ENCODE results near the gene GHITM.
"Not testable (repeated sequence)": the region's sequence is repeated elsewhere in the genome, so short reads cannot be mapped to it uniquely, and the experiment has no call there.

Gene GHITM

DNA sequence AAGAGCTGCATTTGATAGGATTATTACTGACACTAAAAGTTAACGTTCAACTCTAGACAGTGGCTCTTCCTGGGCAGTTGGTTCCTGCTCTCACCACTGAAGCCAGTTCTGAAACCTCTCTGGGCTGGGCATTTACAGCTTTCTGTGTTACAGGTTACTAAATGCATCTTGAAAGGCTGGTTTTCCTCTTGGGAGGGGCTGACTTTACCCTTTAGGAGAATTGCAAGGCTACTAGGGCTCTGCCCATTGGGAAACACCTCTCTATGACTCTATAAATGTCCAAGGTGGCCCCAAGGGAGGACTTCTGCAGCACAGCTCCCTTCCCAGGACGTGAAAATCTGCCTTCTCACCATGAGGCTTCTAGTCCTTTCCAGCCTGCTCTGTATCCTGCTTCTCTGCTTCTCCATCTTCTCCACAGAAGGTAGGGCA is 34.2 kb downstream of the GHITM start, which contains the start of gene GPR15LG:
TSS of gene GPR15LG (plus strand) at position 301 of the 429 bp plus-strand sequence. CDS start at position 352, 51 bp downstream.
- Histone ChIP-seq H3K27ac (ENCODE audit: insufficient read depth, low read length, poor library complexity, severe bottlenecking) (no peak within 1 kb of the TSS), H3K4me1 (ENCODE audit: control insufficient read depth, insufficient read depth, low read length, poor library complexity, severe bottlenecking) (peaks cover 12% of the 10 kb centered on the region), H3K36me3 (ENCODE audit: control insufficient read depth, insufficient read depth, low read length) (no peaks in the 10 kb centered on the region), H3K27me3 (replicated peaks; ENCODE audit: control insufficient read depth, insufficient read depth, low read length, poor library complexity, severe bottlenecking) (no peaks in the 10 kb centered on the region), H3K4me3 (ENCODE audit: insufficient read depth, low read depth, low read length, poor library complexity, severe bottlenecking) (no peak within 1 kb of the TSS), H3K9me3 (ENCODE audit: control insufficient read depth, low read length) (no peaks in the 10 kb centered on the region)
- DNase-seq: no peak

DNA sequence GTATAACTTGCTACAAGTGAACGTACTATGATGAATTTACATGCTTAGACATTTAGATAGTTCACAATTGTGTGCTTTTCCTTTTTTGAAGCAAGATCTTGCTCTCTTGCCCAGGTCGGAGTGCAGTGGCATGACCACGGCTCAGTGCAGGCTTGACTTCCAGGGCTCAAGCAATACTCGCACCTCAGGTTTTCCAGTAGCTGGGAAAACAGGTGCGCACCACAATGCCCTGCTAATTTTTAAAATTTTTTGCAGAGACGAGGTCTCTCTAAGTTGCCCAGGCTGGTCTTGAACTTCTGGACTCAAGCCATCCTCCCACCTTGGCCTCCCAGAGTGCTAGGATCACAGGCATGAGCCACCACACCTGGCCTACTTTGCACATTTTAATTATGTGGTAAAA is 36.1 kb downstream of the GHITM start:
- no peak overlapping the region for H3K27ac ChIP-seq (ENCODE audit: insufficient read depth, low read length, poor library complexity, severe bottlenecking)
- no peaks in the 10 kb centered on the region for H3K27me3 ChIP-seq (replicated peaks; ENCODE audit: control insufficient read depth, insufficient read depth, low read length, poor library complexity, severe bottlenecking)
- H3K4me3 ChIP-seq (ENCODE audit: insufficient read depth, low read depth, low read length, poor library complexity, severe bottlenecking): no peak overlapping the region
- no peak for DNase-seq
- no peaks in the 10 kb centered on the region for H3K9me3 ChIP-seq (ENCODE audit: control insufficient read depth, low read length)
- no peaks in the 10 kb centered on the region for H3K36me3 ChIP-seq (ENCODE audit: control insufficient read depth, insufficient read depth, low read length)
- H3K4me1 ChIP-seq (ENCODE audit: control insufficient read depth, insufficient read depth, low read length, poor library complexity, severe bottlenecking): peaks cover 12% of the 10 kb centered on the region

GRCh38 chr10:84176351-84176750 is 37.0 kb downstream of the GHITM start:
- Histone ChIP-seq H3K9me3 (ENCODE audit: control insufficient read depth, low read length) (no peaks in the 10 kb centered on the region), H3K4me3 (ENCODE audit: insufficient read depth, low read depth, low read length, poor library complexity, severe bottlenecking) (no peak overlapping the region), H3K27ac (ENCODE audit: insufficient read depth, low read length, poor library complexity, severe bottlenecking) (no peak overlapping the region), H3K4me1 (ENCODE audit: control insufficient read depth, insufficient read depth, low read length, poor library complexity, severe bottlenecking) (peaks cover 12% of the 10 kb centered on the region), H3K36me3 (ENCODE audit: control insufficient read depth, insufficient read depth, low read length) (no peaks in the 10 kb centered on the region), H3K27me3 (replicated peaks; ENCODE audit: control insufficient read depth, insufficient read depth, low read length, poor library complexity, severe bottlenecking) (no peaks in the 10 kb centered on the region)
- DNase-seq: no peak

GRCh38 chr10:84176836-84177474 is 37.6 kb downstream of the GHITM start:
- H3K27ac ChIP-seq (ENCODE audit: insufficient read depth, low read length, poor library complexity, severe bottlenecking): peak overlapping the region; percentile 11

GRCh38 chr10:84177541-84178141 is 38.3 kb downstream of the GHITM start:
- no peaks in the 10 kb centered on the region for H3K9me3 ChIP-seq (ENCODE audit: control insufficient read depth, low read length)
- H3K4me3 ChIP-seq (ENCODE audit: insufficient read depth, low read depth, low read length, poor library complexity, severe bottlenecking): no peak overlapping the region
- DNase-seq: no peak
- H3K36me3 ChIP-seq (ENCODE audit: control insufficient read depth, insufficient read depth, low read length): no peaks in the 10 kb centered on the region
- no peak overlapping the region for H3K27ac ChIP-seq (ENCODE audit: insufficient read depth, low read length, poor library complexity, severe bottlenecking)
- no peaks in the 10 kb centered on the region for H3K27me3 ChIP-seq (replicated peaks; ENCODE audit: control insufficient read depth, insufficient read depth, low read length, poor library complexity, severe bottlenecking)
- H3K4me1 ChIP-seq (ENCODE audit: control insufficient read depth, insufficient read depth, low read length, poor library complexity, severe bottlenecking): peaks cover 12% of the 10 kb centered on the region

More at GRCh38 chr10:84176836-84177474, 37.6 kb downstream of the GHITM start:
- DNase-seq: no peak
- no peaks in the 10 kb centered on the region for H3K9me3 ChIP-seq (ENCODE audit: control insufficient read depth, low read length)
- H3K4me1 ChIP-seq (ENCODE audit: control insufficient read depth, insufficient read depth, low read length, poor library complexity, severe bottlenecking): peaks cover 12% of the 10 kb centered on the region
- no peaks in the 10 kb centered on the region for H3K27me3 ChIP-seq (replicated peaks; ENCODE audit: control insufficient read depth, insufficient read depth, low read length, poor library complexity, severe bottlenecking)
- H3K36me3 ChIP-seq (ENCODE audit: control insufficient read depth, insufficient read depth, low read length): no peaks in the 10 kb centered on the region
- H3K4me3 ChIP-seq (ENCODE audit: insufficient read depth, low read depth, low read length, poor library complexity, severe bottlenecking): no peak overlapping the region

- Histone ChIP-seq H3K9me3 (ENCODE audit: control insufficient read depth, low read length) (no peaks in the 10 kb centered on the region), H3K27me3 (replicated peaks; ENCODE audit: control insufficient read depth, insufficient read depth, low read length, poor library complexity, severe bottlenecking) (no peaks in the 10 kb centered on the region), H3K4me3 (ENCODE audit: insufficient read depth, low read depth, low read length, poor library complexity, severe bottlenecking) (no peak overlapping the region), H3K36me3 (ENCODE audit: control insufficient read depth, insufficient read depth, low read length) (no peaks in the 10 kb centered on the region), H3K4me1 (ENCODE audit: control insufficient read depth, insufficient read depth, low read length, poor library complexity, severe bottlenecking) (peaks cover 12% of the 10 kb centered on the region), H3K27ac (ENCODE audit: insufficient read depth, low read length, poor library complexity, severe bottlenecking) (no peak overlapping the region)
- no peak for DNase-seq
Measured at GRCh38 chr10:84178160-84178609, 38.9 kb downstream of the GHITM start.

- H3K27ac ChIP-seq (ENCODE audit: insufficient read depth, low read length, poor library complexity, severe bottlenecking): no peak overlapping the region
- H3K4me3 ChIP-seq (ENCODE audit: insufficient read depth, low read depth, low read length, poor library complexity, severe bottlenecking): no peak overlapping the region
- no peak for DNase-seq
- no peaks in the 10 kb centered on the region for H3K9me3 ChIP-seq (ENCODE audit: control insufficient read depth, low read length)
- no peaks in the 10 kb centered on the region for H3K36me3 ChIP-seq (ENCODE audit: control insufficient read depth, insufficient read depth, low read length)
- H3K27me3 ChIP-seq (replicated peaks; ENCODE audit: control insufficient read depth, insufficient read depth, low read length, poor library complexity, severe bottlenecking): no peaks in the 10 kb centered on the region
- H3K4me1 ChIP-seq (ENCODE audit: control insufficient read depth, insufficient read depth, low read length, poor library complexity, severe bottlenecking): peaks cover 12% of the 10 kb centered on the region
Measured at GRCh38 chr10:84179059-84179710, 39.9 kb downstream of the GHITM start.

DNA sequence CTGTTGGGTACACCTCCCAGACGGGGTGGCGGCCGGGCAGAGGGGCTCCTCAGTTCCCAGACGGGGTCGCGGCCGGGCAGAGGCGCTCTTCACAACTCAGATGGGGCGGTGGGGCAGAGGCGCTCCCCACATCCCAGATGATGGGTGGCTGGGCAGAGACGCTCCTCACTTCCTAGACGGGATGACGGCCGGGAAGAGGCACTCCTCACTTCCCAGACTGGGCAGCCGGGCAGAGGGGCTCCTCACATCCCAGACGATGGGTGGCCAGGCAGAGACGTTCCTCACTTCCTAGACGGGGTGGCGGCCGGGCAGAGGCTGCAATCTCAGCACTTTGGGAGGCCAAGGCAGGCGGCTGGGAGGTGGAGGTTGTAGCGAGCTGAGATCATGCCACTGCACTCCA is 41.1 kb downstream of the GHITM start:
- H3K4me1 ChIP-seq (ENCODE audit: control insufficient read depth, insufficient read depth, low read length, poor library complexity, severe bottlenecking): peaks cover 12% of the 10 kb centered on the region
- DNase-seq; H3K36me3 ChIP-seq (ENCODE audit: control insufficient read depth, insufficient read depth, low read length); H3K27ac ChIP-seq (ENCODE audit: insufficient read depth, low read length, poor library complexity, severe bottlenecking); H3K4me3 ChIP-seq (ENCODE audit: insufficient read depth, low read depth, low read length, poor library complexity, severe bottlenecking); H3K9me3 ChIP-seq (ENCODE audit: control insufficient read depth, low read length); H3K27me3 ChIP-seq (replicated peaks; ENCODE audit: control insufficient read depth, insufficient read depth, low read length, poor library complexity, severe bottlenecking): not testable (repeated sequence)

DNA sequence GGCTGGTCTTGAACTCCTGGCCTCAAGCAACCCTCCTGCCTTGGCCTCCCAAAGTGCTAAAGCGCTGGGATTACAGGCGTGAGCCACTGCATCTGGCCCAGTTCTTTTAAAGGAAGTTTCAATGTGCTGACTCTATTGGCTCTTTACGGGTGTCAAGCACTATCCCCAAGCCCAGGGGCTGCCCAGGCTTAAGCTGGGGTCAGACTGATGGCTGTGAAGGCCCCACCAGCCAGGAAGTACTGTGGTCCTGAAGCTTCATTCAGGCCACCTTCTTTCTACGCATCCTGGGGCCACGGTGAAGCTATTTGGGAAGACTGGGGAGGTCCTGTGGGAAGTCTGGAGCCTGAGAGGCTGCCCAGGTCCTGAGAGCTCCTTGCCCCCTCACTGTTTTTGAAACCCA is 42.3 kb downstream of the GHITM start:
- no peak for DNase-seq
- H3K4me1 ChIP-seq (ENCODE audit: control insufficient read depth, insufficient read depth, low read length, poor library complexity, severe bottlenecking): peaks cover 12% of the 10 kb centered on the region
- H3K4me3 ChIP-seq (ENCODE audit: insufficient read depth, low read depth, low read length, poor library complexity, severe bottlenecking): no peak overlapping the region
- no peak overlapping the region for H3K27ac ChIP-seq (ENCODE audit: insufficient read depth, low read length, poor library complexity, severe bottlenecking)
- H3K9me3 ChIP-seq (ENCODE audit: control insufficient read depth, low read length): no peaks in the 10 kb centered on the region
- H3K27me3 ChIP-seq (replicated peaks; ENCODE audit: control insufficient read depth, insufficient read depth, low read length, poor library complexity, severe bottlenecking): no peaks in the 10 kb centered on the region
- H3K36me3 ChIP-seq (ENCODE audit: control insufficient read depth, insufficient read depth, low read length): no peaks in the 10 kb centered on the region

DNA sequence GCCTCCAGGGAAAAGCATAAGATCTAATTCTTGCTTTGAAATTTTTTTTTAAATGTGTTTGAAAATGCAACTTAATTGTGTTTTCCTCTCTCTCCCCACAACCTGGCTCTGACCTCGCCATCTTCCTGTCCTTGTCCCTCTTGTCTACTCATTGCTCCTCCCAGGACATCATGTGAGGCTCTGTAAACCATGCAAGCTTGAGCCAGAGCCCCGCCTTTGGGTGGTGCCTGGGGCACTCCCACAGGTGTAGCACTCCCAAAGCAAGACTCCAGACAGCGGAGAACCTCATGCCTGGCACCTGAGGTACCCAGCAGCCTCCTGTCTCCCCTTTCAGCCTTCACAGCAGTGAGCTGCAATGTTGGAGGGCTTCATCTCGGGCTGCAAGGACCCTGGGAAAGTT is 45.2 kb downstream of the GHITM start:
- Histone ChIP-seq H3K9me3 (ENCODE audit: control insufficient read depth, low read length) (no peaks in the 10 kb centered on the region), H3K36me3 (ENCODE audit: control insufficient read depth, insufficient read depth, low read length) (no peaks in the 10 kb centered on the region), H3K4me3 (ENCODE audit: insufficient read depth, low read depth, low read length, poor library complexity, severe bottlenecking) (no peak overlapping the region), H3K27ac (ENCODE audit: insufficient read depth, low read length, poor library complexity, severe bottlenecking) (no peak overlapping the region), H3K4me1 (ENCODE audit: control insufficient read depth, insufficient read depth, low read length, poor library complexity, severe bottlenecking) (no peaks in the 10 kb centered on the region), H3K27me3 (replicated peaks; ENCODE audit: control insufficient read depth, insufficient read depth, low read length, poor library complexity, severe bottlenecking) (no peaks in the 10 kb centered on the region)
- DNase-seq: no peak

All from effector memory CD4-positive, alpha-beta T cell (primary cell).